HG03342 (cell line): ENCODE measurements around the gene CIAO1.
A peak's percentile ranks its signal among the peaks of the same experiment; 100 is the strongest.
"Not testable (repeated sequence)": the region's sequence is repeated elsewhere in the genome, so short reads cannot be mapped to it uniquely, and the experiment has no call there.

Experiments
- ATAC-seq: cut with Tn5 transposase; IDR thresholded peaks from one replicate; pipeline ENCODE4 v1.9.1; 2021; ENCODE audit warnings: mild to moderate bottlenecking, moderate library complexity; ENCODE audit not compliant: unreplicated experiment

Gene CIAO1

DNA sequence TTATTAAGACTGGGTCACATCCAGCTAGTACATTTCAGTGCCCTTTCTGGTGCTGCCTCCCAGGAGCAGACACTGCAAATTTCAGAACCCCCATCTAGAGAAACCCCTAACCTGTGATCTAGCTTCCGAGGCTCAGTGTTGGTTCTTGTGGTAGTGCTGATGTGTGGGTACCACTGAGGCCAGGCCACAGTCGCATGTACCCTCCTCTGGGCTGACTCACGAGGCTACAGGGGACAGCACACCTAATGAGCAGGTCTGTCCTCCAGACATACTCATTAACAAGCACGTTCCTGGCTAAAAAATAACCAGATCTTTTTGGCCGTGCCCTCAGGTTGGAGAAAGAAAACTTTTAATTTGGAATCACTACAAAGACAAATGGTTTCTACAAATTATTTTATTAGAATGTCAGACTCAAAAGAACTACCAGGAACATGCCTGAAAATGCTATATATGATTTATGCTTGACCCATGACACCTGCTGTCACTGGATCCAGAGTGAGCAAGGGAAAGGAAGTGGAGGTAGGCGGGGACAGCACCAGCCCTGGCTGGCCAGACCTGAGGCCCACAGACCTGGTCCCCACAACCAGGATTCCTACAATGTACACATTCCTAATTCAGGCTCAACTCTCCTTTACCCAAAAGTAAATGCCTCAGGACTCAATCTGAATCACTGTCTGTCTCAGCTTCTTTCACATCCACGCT, 8.5 kb downstream of the CIAO1 start:
- no peak for ATAC-seq

DNA sequence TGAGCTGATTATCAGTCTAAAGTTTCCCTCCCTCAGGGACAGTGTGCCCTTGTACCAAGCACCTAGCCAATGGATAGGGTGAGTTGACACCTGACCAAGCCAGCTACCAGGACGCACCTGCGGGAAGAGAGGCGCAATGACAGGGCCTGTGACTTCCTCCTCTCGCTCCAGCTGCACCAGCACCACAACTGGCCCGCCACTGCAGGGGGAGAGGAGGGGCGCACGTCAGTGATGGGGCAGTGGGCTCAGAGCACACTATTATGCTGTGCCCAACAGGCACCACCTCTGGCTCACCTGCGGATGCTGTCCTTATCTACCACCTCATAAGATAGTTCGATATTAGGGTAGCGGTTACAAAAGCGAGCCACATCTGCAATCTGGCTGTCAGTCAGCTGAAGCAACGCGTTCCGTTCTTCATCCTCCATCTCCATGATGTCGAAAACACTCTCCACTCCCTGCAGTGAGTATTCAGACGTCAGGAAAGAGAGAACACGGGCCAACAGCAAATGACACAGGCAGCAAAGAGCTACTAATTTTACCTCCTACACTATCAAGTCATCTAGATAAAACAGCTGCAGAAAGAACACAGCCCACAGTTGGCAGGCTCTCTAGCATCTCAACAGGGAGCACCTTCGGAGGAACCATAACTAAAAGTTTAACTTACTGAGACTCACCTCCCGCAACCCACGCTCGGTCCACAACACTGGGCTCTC, 10.9 kb downstream of the CIAO1 start:
- no peak for ATAC-seq

DNA sequence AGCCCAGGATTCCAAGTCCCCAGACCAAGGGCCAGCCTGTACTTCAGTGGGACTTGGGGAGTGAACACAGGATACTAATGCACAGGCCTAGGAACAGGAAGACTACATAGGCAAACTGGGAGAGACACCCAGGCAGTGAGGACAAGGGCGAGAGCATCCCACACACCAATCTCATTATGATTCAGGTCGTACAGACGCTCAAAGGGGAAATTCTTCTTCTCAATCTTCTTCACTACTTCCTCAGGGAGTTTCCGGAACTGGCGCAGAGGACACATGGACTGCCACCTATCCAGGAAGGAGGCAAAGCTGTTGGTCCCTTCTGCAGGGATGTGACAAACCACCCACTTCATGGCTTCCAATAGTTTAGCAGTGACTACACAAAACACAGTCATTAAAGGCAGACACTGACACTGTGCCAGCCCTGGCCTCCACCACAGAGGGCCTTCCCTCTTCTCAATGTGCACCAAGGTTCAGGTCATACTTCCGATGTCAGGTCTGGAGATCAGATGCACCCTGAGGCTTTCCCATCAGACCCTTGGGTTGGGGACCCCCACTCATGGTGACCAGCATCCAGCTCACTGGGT, 21.3 kb downstream of the CIAO1 start:
- ATAC-seq, result no peak

DNA sequence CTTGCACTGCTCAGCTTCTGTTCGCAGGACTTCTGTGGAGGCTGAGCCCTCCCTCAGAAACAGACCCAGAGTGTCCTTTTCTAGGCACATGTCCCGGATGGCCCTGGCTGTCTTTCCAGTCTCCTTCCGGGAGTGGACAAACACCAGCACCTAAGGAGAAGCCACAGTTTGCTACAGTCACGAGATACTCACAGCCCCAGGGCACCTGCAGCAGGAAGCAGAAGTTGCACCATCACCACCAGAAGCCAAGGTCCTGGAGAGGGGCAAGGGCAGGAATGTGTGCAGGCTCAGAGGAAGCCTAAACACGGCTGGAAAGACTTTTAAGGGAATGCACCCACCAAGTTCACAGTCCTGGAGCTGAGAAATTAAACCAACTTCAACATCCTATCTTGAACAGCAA, 25.7 kb downstream of the CIAO1 start:
- no peak for ATAC-seq

DNA sequence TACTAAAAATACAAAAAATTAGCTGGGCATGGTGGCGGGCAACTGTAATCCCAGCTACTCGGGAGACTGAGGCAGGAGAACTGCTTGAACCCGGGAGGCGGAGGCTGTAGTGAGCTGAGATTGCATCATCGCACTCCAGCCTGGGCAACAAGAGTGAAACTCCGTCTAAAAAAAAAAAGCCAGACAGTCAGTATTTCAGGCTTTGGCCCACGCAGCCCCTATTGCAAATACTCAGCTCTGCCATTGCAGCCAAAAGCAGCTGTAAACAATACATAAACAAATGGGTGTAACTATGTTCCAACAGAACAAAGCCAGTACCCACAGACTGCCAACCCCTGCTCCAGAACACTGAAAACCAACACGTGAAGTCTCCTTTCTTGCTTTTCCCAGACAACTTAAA, 28.2 kb downstream of the CIAO1 start:
- ATAC-seq, result not testable (repeated sequence)

DNA sequence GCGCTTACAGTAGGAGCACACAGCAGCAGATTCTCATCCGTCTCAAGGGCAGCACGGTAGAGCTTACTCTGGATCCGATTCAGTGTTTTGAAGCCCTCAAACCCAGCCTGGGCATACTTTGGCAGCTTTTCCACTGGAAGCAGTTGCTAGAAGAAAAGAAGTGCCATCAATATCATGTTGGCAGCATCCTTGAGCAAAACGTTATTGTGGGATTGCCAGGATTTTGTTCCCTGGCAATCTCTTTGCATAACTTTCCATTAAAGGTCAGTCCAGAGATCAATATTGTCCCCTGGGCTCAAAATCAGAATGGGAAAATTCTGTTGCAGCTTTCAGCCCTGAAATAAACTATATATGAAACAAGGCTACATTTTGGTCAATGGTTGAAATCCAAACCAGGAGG, 30.9 kb downstream of the CIAO1 start:
- ATAC-seq, result no peak

DNA sequence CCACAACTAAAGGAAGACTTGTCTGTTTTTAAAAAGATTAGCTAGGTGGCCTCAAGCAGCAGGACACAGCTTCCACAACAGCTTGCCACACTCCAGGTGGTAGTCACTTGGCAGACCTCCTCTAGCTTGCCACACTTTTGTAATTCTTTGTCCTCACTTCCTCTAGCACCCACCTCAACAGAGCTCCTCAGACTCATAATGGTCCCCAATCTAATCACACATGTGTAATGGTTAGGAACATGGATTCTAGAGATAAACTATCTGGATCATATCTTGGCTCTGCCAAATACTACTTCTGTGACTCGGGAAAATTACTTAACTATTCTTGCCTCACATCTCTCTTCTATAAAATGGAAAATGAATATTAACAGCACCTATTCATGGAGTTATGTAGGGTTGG, 35.8 kb downstream of the CIAO1 start:
- ATAC-seq, result no peak

DNA sequence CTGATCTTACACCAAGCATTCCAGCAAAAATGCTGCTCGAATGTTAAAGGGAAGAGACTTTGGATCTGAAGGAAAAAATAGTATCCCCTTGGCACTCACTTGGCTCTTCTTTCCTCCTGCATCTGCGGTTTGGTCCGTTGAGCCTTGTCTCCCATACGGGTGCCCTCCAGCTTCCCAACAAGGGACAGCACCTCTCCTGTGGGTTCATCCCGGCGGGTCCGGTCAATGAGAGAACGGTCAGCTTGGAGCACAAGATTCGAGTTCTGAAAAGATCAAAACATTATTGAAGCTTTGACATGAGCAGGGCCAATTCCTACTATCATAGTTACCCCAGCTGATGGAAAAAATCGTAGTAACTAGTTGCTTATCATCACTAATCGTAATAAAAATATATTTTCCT, 38.6 kb downstream of the CIAO1 start:
- ATAC-seq, result no peak

DNA sequence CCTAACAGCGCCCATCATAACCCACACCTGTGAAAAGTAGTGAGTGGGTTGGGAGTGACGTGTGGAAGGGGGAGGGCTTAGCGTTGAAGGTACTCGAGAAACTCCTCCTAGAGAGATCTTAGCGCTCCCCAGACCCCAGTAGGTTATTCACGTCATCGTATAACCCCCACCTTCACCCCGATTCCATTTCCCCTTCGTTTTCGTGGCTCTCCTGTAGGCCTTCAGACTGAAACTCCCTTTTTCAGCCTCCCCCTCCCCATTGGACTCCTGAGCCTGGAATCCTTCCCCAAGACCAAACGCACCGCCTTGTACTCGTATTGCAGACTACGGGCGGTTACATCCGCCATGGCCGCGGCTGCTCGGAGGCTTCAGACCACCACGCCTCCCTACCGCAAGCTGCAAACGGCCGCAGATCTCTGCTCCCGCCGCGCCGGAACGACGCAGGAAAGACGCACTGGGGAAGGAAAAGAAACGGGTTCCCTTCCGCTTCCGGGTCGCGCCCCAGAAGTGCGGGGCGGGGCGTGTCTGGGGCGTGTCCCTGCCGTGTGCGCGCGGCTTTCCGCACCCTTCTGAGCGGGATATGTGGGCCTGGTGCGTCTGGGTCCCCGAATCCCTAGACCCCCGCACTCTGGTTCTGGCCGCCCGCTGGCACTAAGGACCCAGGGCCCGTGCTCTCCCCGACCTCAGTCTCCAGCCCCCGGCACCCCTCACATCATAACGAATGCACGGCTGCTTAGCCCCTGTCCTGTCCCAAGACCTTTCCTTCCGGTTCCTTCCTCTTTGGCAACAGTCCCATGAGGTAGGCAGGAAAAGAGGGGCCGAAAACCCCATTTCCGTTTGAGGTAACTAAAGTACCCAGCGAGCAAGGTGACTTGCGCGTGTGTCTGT, 39.3 kb downstream of the CIAO1 start, which contains the start of gene SNRNP200:
SNRNP200 (minus strand) TSS at position 456 of the 888 bp plus-strand sequence; CDS start at position 347, 109 bp downstream.
- peak; percentile 87 for ATAC-seq

DNA sequence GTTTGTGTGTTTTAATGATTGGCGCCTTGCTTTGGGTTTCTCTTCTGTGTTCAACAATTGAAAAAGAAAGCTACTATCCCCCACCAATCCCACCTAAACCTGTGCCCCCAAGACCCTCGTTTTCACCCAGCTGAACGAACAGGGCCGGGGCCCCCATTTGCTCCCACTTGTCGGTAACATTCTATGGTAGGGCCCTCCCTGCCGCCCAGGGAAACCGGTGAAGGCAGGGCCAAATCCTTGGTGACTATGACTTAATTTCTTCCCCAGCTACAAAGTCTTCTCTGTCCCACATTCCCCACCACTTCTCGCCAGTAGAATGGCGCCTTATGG, 39.9 kb downstream of the CIAO1 start:
- no peak for ATAC-seq

DNA sequence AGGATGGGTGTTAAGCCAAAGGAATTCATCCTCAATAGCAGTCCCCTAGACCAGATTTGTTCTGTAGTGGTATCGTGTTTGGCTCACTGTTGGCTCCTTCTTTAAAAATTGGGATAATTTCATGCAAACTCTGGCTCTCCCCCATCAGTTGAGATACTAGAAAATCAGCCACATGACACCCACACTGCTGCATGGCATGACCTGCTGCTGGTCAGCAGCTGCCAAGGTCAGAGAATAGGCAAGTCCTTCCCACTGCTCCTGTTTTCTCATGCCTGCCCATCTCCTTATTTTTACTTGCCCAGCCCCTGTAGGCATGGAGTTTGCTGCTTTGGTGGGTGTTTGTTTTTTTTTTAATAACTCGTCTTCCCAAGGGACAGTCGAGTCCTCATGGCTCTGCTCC, 40.3 kb downstream of the CIAO1 start:
- ATAC-seq, result no peak

DNA sequence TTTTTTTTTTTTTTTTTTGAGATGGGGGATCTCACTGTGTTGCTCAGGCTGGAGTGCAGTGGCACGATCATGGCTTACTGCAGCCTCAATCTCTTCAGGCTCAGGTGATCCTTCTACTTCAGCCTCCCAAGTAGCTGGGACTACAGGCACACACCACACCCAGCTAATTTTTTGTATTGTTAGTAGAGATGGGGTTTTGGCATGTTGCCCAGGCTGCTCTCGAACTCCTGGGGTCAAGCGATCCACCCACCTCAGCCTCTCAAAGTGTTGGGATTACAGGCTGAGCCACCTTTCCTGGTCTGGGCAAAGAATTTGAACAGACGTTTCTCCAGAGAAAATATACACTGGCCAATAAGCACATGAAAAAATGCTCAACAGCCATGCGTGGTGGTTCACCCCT, 42.2 kb downstream of the CIAO1 start:
- ATAC-seq, result no peak

DNA sequence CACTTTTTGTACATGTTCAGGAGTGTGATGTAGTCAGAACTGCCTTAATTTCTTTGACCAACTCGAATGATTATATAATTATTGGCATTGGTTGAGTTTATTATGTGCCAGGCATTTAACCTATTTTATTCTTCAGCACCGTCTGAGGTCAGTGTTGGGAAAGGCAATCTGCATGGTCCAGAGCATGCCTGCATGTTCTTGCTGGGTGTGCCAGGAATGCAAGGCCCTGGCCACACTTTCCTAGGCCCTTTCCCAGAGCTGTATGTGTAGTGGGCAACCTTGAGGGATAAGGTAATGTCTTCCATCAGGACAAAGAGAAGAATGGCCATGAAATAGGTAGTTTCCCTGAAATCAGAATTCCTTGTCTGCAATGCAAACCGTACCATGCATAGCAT, 49.0 kb downstream of the CIAO1 start:
- no peak for ATAC-seq

DNA sequence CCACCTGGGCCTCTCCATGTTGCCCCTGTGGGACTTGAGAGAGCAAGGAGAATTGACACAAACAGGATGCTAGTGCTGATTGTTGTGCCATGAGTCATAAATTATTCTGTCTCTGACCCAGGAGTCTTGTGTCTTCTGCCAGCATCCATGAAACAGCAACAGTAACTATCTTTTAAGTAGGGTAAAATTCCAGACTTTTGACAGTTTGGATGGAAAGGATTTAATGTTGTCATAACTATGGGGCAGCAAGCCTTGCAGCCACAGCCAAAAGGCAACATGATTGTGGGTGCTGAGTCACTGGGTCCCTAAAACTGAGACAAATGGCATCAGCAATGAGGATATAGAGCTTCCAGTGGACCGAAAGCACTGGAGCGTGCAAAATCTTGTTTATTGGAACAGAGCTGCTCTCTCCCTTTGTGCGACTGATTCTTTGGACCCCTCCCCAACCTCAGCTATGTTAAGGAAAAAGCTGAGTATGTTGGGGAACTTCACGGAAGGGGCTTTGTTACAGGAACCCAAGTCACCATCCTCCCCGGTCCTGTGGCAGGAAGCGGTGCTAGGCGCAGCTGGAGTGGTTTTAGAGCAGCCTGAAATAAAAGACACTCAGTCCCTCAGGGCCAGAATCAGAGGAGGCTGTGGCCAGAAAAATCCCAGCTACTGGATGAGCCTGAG, 49.5 kb downstream of the CIAO1 start:
- ATAC-seq, result no peak

DNA sequence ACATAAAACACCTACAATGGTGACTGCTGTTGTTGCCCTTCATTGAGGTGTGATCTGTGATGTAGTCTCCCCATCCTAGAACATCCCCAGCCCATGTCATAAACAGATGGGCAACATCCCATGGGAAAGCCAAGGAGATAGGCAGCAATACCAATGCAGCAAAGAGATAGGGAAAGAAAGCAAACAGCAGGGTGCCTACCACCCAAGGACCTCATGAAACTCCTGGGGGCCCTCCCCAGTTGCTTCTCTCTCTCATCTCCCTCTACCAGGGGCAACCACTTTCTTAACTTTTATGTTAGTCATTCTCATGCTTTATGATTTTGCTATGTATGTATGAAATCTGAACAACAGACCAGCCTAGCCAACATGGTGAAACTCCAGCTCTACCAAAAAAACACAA, 51.0 kb downstream of the CIAO1 start:
- no peak for ATAC-seq

DNA sequence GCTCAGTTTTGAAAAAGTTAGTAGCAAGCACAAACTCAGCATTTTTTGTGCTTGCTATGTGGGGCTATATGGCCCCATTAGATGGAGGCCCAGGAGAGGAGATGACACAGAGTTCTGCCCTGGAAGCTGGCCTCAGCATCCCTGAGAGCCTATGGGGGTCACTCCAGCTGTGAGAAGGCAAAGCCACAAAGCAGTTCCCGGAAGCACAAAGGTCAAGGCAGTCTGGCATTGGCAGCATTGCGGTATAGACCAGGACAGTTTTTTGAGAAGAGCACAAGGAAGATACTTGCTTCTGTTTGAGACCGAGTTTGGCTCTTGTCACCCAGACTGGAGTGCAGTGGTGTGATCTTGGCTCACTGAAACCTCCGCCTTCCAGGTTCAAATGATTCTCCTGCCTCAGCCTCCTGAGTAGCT, 51.6 kb downstream of the CIAO1 start:
- ATAC-seq, result no peak

DNA sequence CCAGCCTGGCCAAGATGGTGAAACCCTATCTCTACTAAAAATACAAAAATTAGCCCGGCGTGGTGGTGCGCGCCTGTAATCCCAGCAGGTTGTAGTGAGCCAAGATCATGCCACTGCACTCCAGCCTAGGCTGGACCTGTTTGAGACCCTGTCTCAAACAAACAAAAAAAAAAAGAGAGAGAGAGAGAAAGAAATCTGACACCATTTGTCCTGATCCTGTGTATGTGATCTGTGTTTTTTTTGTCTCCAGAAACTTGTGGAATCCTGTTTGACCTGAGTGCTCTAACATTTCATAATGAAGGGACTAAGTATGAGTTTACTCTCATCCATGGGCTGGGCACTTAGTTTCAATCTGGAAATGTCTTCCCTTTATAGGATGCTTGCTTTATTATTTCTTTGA, 52.7 kb downstream of the CIAO1 start:
- no peak for ATAC-seq

DNA sequence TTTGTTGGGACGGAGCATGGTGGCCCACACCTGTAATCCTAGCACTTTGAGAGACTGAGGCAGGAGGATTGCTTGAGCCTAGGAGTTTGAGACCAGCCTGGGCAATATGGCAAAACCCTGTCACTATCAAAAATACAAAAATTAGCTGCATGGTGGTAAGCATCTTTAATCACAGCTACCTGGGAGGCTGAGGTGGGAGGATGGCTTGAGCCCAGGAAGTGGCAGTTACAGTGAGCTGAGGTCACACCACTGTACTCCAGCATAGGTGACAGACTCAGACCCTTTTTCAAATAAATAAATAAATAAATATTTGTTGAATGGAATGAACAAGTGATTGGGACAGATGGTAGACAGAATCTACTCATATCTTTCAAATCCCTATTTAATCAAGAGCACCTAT, 53.4 kb downstream of the CIAO1 start:
- no peak for ATAC-seq

DNA sequence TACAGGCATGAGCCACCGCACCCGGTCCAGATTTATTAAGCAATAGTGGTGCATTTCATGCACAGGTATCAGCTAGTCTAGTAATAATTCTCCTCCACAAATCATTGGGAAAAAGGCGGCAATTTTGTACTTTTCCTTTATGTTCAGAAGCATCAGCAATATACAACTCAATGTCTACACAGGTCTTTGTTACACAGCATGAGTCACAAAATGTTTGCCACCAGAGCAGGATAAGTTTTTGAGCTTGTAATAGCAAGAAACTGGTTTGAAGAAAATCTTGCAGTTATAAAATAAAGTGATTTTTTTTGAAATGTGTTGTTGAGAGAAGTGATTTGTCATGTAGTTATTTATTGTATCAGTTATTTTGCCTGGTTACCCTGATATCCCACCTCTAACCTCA, 54.3 kb downstream of the CIAO1 start:
- ATAC-seq, result no peak

DNA sequence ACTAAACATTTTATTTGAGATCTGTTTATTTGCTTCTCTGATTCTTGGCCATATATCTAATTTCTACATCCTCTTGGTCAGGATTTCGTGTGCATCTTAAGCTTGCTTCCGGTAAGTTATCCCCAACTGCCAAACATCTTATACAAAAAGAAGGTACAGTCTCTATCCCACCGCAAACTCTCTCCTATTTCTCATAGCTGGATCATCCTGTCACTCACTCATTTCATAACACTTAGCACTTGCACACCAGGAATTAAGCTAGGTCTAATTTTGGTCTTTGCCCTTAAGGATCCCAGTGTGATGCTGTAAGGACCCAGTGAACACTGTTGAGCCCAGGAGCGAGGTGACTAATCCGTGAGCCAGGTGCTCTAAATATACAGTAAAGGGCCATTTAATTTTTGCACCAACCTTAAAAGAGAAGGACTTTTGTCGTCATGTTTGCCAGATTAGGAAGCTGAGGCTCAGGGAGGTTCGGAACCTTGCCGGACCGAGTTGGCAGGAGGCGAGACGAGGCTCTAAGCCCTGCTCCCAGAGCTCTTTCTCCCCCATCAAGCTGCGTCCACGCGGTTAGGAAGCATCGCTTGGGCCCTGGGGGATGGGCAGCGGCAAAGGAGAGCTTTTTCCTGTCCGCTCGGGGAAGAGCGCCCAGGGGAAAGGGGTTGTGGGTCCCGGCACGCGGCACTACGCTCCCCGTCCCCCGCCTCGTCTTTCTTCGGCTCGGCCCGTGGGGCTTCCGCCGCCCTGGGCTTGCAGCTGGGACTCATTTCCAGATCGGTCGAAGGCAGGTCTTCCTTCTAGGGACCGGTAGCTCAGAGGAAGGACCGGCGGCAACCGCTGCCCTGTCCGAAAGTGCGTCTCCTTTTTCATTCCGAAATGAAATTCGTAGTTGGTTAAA, 55.0 kb downstream of the CIAO1 start:
- ATAC-seq, result peak; percentile 17
